Neural progenitor cell (in vitro differentiated cells): ENCODE data around the gene ZSCAN21.

Experiments
- CTCF ChIP-seq: fragments of 200-600 bp; sonication (generic); IDR thresholded peaks from 2 replicates; pipeline ENCODE4 v1.5.1; 2017; ENCODE audit warnings: antibody characterized with exemption, mild to moderate bottlenecking
- EZH2 ChIP-seq: fragments of 200-600 bp; sonication (generic); IDR thresholded peaks from 2 replicates; pipeline ENCODE4 v1.6.1; 2017; ENCODE audit warnings: antibody characterized with exemption, mild to moderate bottlenecking, moderate library complexity

GRCh38 chr7:100024020-100024619, 25.5 kb upstream of the ZSCAN21 start:
- TF ChIP-seq CTCF (no peak), EZH2 (no peak)
